Ramos (cell line): Measurements from ENCODE around the gene GTF2A1L.
"Not testable (repeated sequence)": the region's sequence is repeated elsewhere in the genome, so short reads cannot be mapped to it uniquely, and the experiment has no call there.

ENCODE experiments used
- in situ Hi-C: fragments of 300-500 bp; cut with MboI; formaldehyde crosslinking; loops from one replicate; pipeline ENCODE4 v1.14.3; 2022; ENCODE audit warnings: low sequenced_read_pairs; ENCODE audit not compliant: unreplicated experiment

Gene GTF2A1L

GRCh38 chr2:48617618-48618017 lies at the start of gene GTF2A1L:
Gene GTF2A1L (plus strand): TSS chr2:48617856. CDS start chr2:48617875, 19 bp downstream.
- in situ Hi-C loops: no loop called here

GRCh38 chr2:48568547-48568946 lies 49.1 kb upstream of the GTF2A1L start:
- in situ Hi-C loops: no loop called here

DNA sequence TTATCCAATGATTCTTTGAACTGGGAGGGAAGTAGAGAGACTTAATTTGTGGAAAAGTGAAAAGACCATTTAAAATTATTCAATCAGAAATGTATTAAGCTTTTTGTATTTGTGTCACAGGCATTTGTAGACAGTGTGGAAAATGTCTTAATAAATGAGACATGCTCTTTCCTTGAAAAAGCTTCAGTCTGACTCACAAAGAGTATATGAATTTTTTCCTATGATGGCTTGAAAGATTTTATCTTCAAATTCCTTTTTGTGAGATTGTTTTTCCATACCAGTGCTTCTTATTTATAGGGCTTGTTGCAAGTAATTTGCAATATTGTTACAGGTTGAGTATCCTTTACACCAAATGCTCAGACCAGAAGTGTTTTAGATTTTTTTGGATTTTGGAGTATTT lies 48.2 kb upstream of the GTF2A1L start:
- in situ Hi-C loops: no loop called here

GRCh38 chr2:48572816-48573215 lies 44.8 kb upstream of the GTF2A1L start:
- in situ Hi-C loops: no loop called here

- in situ Hi-C loops: no loop called here
Observed at GRCh38 chr2:48574353-48575287, 43.0 kb upstream of the GTF2A1L start.

GRCh38 chr2:48578313-48578712 lies 39.3 kb upstream of the GTF2A1L start:
- in situ Hi-C loops: no loop called here

GRCh38 chr2:48583961-48584360 lies 33.7 kb upstream of the GTF2A1L start:
- in situ Hi-C loops: no loop called here

DNA sequence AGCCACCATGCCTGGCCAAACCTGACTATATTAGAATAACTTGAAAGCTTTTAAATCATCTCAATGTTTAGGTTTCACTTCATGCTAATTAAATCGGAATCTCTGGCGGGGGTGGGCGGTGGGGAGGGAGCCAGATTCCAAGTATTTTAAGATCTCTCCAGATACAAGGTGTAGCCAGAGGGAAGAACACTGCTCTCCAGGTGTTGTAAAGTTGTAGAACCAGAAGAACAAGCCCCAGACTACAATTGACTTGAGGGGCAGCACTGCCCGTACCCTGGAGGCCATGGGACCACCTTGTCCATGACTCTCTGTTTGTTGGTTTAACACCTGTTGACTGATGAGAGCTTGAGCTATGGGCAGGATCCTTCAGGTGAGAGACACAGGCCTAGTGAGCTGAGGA lies 33.1 kb upstream of the GTF2A1L start:
- in situ Hi-C loops: no loop called here

GRCh38 chr2:48586433-48586832 lies 31.2 kb upstream of the GTF2A1L start:
- in situ Hi-C loops: no loop called here

- in situ Hi-C loops: no loop called here
Observed at GRCh38 chr2:48587560-48587959, 30.1 kb upstream of the GTF2A1L start.

DNA sequence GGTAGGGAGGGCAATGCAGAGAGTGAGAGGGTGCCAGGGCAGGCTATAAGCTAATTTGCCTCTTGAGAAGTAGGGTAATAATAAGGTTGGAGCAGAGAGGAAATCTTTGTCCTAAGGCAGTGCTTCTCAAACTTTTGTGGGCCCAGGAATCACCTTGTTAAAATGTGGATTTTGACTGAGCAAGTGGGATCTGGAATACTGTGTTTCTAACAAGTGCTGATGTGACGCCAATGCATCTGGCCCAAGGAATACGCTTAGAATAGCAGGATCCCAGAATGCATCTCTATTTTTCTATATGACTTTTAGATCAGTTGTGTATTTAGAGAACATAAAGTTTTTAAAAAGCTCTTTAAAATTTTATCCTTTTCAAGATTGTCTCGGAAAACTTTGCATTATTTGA lies 29.7 kb upstream of the GTF2A1L start:
- in situ Hi-C loops: no loop called here

DNA sequence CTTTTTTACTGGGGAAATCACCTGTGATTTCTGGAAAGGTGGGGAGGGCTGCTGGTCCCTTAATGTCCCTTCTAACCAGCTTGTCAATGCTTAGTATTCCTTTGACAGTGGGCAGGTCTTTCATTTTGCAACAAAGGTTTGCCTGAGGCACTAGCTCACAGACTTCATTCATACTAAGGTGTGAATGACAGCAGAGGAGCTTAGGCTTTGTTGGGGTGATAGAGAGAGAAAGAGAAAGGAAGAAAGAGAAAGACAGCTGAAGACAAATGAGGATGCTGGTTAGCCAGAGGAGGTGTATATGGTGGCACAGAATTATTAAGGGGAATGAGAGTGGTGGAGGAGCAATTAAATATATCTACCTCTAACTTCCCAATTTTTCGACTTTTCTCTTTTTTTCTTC lies 28.9 kb upstream of the GTF2A1L start:
- in situ Hi-C loops: no loop called here

DNA sequence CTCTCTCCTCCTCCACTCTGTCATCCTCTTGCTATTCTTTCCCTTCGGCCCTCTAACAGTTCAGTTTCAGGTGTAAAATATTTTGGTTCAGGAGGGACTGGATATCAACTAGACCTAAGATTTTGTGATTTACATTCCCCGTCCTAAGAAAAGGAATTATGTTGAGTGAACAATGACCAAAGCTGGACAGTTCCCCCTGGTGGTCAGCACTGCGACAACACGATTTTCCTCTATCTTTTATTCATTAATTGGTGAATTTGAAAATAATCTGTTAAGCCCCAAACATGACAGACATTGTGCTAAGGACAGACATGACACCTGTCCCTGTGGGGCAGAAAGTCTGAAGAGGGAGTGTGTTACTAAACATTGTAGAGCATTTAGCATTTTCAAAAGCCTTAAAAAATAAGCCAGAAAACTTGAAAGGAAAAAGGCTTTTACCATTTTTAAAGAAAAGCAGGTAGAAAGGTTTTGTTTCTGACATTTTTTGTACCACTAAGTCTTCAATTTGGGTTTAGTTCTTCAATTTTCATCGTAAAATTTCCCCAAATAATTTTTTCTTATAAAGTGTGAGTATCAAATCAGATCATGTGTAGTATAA lies 28.4 kb upstream of the GTF2A1L start:
- in situ Hi-C loops: no loop called here

DNA sequence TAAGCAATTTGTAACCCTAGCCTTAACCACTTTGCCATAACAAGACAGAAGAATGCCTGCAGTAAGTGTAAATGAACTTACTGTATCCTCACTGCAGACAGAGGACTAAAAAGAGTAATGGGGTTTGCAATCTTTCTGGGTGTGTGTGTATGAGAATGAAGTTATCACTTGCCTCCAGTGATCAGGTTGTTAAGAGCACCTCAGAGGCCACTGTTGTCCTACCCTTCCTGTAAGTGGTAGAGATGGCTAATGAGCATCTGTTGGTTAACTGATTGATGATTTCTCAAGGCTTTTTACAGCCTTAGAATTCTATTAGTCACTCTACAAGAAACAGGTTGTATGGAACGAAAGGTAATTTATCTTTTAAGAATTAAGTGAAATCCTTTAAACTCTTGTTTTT lies 27.6 kb upstream of the GTF2A1L start:
- in situ Hi-C loops: no loop called here

GRCh38 chr2:48592067-48592466 lies 25.6 kb upstream of the GTF2A1L start:
- in situ Hi-C loops: no loop called here

GRCh38 chr2:48596751-48597150 lies 20.9 kb upstream of the GTF2A1L start:
- in situ Hi-C loops: not testable (repeated sequence)

DNA sequence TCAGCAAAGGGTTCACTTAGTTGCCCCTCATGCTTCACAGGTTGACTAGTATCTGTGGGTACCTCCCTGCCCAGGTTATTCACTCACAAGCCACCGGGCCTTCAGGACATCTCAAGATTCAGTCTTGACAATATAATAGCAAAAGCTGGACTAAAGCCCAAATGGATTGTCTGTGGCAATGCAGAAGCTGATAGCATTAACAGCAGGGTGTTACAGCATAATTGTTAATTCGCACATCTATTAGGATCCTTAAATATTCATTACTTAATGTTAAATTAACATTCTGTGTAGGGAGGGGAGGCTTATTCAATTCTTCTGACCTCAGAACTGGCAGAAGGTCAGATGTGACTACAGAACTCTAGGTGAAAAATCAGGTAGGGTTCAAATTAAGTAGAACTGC lies 20.2 kb upstream of the GTF2A1L start:
- in situ Hi-C loops: no loop called here

GRCh38 chr2:48600204-48600813 lies 17.3 kb upstream of the GTF2A1L start:
- in situ Hi-C loops: no loop called here

GRCh38 chr2:48600917-48601316 lies 16.7 kb upstream of the GTF2A1L start:
- in situ Hi-C loops: no loop called here

DNA sequence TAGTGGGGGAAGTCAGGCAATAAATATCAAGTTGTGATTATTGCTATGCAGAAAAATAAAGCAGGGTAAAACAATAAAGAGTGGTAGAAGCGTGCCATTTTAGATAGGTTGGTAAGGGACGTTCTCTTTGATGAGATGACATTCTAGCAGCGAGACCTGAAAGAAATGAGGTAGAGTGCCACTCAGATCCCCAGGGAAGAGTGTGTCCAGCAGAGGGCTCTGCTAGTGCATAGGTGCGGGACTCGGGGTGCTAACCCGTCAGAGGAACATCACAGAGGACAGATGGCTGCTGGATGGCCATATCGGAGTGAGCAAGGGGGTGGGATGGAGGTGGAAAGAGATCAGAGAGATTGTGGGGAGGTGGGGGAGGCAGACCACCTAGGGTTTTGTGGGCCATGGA lies 16.3 kb upstream of the GTF2A1L start:
- in situ Hi-C loops: no loop called here

- in situ Hi-C loops: no loop called here
Observed at GRCh38 chr2:48605482-48606175, 12.0 kb upstream of the GTF2A1L start.
